ENCODE results near the gene LYL1.

- no peak for TF ChIP-seq POLR2AphosphoS5 (IDR thresholded peaks at IDR 0.05; ENCODE audit: insufficient read depth, low read depth, low read length)
- no peak for TF ChIP-seq CTCF (IDR thresholded peaks at IDR 0.05; ENCODE audit: extremely low read depth in 1 of 2, insufficient read depth in 1 of 2, low read depth in 1 of 2, low read length in 2 of 2)
- TF ChIP-seq POLR2A (IDR thresholded peaks at IDR 0.05; ENCODE audit: low read depth, low read length), result no peak
- TF ChIP-seq JUN (IDR thresholded peaks at IDR 0.05; ENCODE audit: borderline replicate concordance, insufficient read depth, insufficient read length, low read depth), result no peak
- TF ChIP-seq, protein P1, sequence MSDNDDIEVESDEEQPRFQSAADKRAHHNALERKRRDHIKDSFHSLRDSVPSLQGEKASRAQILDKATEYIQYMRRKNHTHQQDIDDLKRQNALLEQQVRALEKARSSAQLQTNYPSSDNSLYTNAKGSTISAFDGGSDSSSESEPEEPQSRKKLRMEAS (IDR thresholded peaks at IDR 0.05; ENCODE audit: insufficient read depth, insufficient read length), result no peak
- no peak for TF ChIP-seq FOS (IDR thresholded peaks at IDR 0.05; ENCODE audit: borderline replicate concordance, insufficient read depth, low read length)
- no peak for TF ChIP-seq EZH2 (IDR thresholded peaks at IDR 0.05; ENCODE audit: borderline replicate concordance, low read depth, low read length, severe bottlenecking)
These were observed 25.9 kb downstream of the LYL1 start for GRCh38 chr19:13076787-13077186.

All from endothelial cell of umbilical vein (primary cell).